GM12874 (cell line): ENCODE data around the gene DPP6.

Experiments used
- TF ChIP-seq, protein P1 (sequence below): IDR thresholded peaks from 2 replicates; pipeline ENCODE4 v1.5.1; 2011; ENCODE audit warnings: low read depth, mild to moderate bottlenecking, control low read depth, low read length, moderate library complexity; ENCODE audit not compliant: insufficient read depth

DPP6 gene

DNA sequence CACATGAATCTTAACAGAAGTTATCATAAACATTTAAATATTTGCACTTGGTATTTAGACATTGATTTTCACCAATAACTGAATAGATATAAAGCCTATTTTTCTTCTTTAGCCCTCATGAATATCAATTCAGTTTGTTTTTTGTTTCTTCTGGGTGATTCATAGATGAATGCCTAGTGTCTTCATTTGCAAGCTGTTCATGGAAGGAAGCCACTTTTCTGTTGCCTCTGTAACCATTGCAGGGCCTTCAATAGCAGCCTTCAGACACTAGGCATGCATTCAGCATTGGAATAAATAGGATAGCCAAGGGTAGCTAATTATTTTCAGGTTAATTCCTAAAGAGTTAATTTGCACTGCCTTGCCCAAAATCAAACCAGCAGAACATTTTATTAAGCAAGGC lies 375.3 kb downstream of the DPP6 start:
- TF ChIP-seq, protein P1, sequence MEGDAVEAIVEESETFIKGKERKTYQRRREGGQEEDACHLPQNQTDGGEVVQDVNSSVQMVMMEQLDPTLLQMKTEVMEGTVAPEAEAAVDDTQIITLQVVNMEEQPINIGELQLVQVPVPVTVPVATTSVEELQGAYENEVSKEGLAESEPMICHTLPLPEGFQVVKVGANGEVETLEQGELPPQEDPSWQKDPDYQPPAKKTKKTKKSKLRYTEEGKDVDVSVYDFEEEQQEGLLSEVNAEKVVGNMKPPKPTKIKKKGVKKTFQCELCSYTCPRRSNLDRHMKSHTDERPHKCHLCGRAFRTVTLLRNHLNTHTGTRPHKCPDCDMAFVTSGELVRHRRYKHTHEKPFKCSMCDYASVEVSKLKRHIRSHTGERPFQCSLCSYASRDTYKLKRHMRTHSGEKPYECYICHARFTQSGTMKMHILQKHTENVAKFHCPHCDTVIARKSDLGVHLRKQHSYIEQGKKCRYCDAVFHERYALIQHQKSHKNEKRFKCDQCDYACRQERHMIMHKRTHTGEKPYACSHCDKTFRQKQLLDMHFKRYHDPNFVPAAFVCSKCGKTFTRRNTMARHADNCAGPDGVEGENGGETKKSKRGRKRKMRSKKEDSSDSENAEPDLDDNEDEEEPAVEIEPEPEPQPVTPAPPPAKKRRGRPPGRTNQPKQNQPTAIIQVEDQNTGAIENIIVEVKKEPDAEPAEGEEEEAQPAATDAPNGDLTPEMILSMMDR, result no peak

DNA sequence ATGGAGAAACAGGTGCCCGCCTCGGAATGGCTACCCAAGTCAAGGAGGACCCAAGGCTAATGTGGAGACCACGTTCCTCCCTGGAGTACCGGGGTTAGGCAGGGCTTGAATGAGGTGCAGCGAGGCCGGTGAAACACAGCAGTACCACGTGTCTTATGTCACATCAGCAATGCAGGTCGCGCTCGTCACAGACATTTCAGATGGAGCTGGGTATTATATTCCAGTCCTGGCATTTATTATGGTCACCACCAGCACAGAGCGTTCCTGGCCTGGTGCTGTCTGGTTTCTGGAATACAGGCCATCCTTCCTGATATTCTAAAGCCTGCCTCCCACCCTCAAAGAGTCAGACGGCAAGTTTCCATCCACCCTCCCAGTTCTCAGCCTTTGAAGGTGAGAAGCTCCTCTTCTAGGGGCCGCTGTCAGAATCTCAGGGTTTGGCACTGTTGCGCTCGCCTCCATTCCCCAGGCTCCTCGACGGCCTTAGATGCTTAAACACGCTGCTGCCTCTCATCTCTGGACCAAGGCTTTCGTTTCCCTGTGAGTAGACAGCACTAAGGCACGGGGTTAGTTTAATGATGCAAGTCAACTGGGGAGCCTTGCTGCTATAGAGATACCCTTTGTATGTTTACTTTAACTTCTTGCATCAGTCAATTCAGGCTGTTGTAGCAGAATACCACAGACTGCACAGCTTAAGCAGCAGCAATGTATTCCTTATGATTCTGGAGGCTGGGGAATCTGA lies 377.6 kb downstream of the DPP6 start:
- TF ChIP-seq, protein P1, result no peak

DNA sequence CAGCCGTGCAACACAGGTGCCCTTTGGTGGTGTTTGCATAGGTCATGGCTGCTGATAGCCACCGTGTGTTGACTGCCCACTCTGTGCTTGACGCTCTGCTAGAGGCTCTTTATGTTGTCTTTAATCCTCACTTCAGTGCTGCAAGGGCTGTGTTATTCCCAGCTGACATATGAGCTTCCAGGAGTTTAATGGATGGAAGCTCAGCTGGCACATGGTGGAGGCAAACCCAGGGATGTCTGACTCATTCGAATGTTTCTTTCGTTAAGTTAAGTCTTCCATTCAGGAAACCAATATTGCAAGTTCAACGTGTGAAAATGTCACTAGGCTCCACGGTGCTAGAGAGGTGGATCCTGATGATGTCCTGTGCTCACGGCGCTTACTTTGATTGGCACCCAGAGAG lies 378.4 kb downstream of the DPP6 start:
- TF ChIP-seq, protein P1, result no peak

DNA sequence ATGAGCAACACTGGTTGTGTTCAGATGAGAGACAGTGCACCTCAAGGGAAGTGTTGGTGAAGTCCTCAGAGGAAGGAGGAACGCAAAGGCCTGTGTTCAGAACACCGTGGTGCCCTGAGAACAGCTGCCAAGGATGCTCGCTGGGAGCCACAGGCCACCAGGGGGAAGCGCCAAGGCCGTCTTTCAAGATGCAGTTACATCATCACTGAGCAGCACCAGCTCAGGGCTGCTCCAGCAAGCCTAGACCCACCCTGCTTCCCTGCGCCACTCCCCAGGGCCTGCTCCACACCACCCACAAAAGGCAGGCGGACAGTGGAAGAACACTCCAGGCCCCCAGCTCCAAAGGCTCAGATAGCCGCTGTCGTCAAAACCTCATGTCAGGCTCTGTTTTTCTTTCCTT lies 378.8 kb downstream of the DPP6 start:
- TF ChIP-seq, protein P1, result no peak

DNA sequence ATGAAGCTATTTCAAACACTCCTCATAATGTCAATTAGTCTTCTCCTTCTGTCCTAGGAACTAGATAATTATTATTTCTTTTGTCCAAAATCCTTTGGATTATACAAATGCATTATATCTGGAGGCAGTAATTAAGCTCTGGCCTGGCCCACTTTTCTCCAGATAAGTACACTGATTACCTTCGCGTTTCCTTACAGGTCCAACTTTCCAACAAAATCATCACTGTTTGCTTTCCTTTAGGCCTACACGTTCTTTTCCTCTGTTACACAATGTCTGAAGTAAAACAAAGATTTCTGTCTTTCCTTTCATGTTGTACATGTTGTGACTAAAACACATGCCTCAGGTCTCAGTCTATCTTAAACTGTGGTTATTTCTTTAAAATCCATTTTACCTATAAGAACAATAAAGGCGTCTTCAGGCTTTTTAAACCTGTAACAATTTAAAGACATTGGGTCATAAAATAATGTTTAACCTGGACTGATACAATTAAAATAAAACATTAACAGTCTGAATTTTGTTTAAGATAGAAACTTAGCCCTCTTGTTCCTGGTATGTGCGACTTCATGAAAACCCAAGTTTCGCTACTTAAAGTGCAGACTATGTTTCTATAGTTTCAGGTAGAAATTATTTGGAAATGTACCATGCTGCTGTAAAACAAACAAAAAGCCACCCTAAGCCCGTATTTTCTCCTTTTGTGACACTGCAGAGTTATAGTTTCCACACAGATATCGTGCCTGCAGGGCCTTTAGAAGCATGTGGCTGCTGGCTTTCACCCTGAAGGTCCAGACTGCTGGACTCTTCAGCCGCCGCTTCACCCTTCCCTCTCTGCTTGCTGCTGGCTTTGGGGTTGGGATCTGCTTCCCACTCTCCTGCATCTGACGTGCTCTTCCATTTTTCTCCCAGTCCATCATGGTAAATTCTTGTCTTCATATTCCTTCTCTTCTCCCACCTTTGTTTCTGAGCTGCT lies 381.7 kb downstream of the DPP6 start:
- TF ChIP-seq, protein P1, result no peak

DNA sequence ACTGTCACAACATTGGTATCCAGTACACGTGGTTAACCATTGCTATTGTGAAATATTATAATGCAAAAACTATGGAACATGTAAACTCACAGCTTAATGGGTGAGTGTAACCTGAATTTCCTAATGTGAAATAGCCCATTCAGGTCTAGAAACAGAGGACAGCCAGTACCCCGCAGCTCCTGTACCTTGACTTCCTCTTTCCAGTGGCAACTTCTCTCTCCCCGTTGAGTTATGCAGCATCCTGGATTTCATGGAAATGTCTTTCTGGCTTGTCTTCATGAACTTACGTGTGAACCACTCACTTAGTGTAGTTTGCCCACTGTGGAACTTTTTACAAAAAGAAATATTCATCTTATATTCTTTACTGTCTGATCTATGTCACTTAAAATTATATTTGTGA lies 384.4 kb downstream of the DPP6 start:
- TF ChIP-seq, protein P1, result no peak

DNA sequence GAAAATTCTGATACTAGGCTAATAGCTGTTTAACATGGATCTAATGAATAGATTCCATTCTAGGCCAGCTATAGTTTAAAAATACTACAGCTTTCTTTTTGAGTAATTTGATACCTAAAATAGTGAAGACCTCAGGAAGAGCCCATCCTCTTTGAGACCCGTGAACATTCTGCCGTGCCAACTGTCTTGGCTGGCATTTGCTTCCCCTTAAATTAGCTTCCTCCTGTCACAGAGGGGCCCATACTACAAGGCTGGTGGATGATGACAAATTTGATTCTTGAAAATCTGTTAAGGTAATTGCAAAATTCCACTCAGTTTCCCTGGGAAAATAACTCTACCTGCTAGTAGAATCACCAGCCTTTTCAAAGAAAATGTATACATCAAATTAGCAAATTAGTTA lies 385.0 kb downstream of the DPP6 start:
- TF ChIP-seq, protein P1, result no peak
